HG03135 (cell line): ENCODE results near the gene HPSE2.

Source experiments
- ATAC-seq: cut with Tn5 transposase; IDR thresholded peaks from one replicate; pipeline ENCODE4 v1.9.1; 2021; ENCODE audit warnings: mild to moderate bottlenecking, moderate library complexity; ENCODE audit not compliant: unreplicated experiment

Gene HPSE2

GRCh38 chr10:98858525-98858924 lies 377.1 kb downstream of the HPSE2 start:
- ATAC-seq, result no peak

GRCh38 chr10:98855403-98856189 lies 380.1 kb downstream of the HPSE2 start:
- no peak for ATAC-seq

- ATAC-seq, result no peak
Measured at GRCh38 chr10:98852686-98853085, 383.0 kb downstream of the HPSE2 start.

GRCh38 chr10:98848361-98848760 lies 387.3 kb downstream of the HPSE2 start:
- ATAC-seq, result no peak

GRCh38 chr10:98846787-98847186 lies 388.9 kb downstream of the HPSE2 start:
- no peak for ATAC-seq

- ATAC-seq, result no peak
Measured at GRCh38 chr10:98833542-98833941, 402.1 kb downstream of the HPSE2 start.

GRCh38 chr10:98832738-98833137 lies 402.9 kb downstream of the HPSE2 start:
- no peak for ATAC-seq

GRCh38 chr10:98832196-98832595 lies 403.5 kb downstream of the HPSE2 start:
- ATAC-seq, result no peak

- no peak for ATAC-seq
Measured at GRCh38 chr10:98831391-98831790, 404.3 kb downstream of the HPSE2 start.

GRCh38 chr10:98825741-98826140 lies 409.9 kb downstream of the HPSE2 start:
- ATAC-seq, result no peak

GRCh38 chr10:98817396-98817795 lies 418.3 kb downstream of the HPSE2 start:
- no peak for ATAC-seq

- ATAC-seq, result no peak
Measured at GRCh38 chr10:98815039-98815885, 420.4 kb downstream of the HPSE2 start.

- no peak for ATAC-seq
Measured at GRCh38 chr10:98814470-98814869, 421.2 kb downstream of the HPSE2 start.

GRCh38 chr10:98808282-98808892 lies 427.3 kb downstream of the HPSE2 start:
- ATAC-seq, result no peak

- no peak for ATAC-seq
Measured at GRCh38 chr10:98800263-98800662, 435.4 kb downstream of the HPSE2 start.

- ATAC-seq, result no peak
Measured at GRCh38 chr10:98795467-98795866, 440.2 kb downstream of the HPSE2 start.

- no peak for ATAC-seq
Measured at GRCh38 chr10:98790817-98791216, 444.8 kb downstream of the HPSE2 start.

- ATAC-seq, result no peak
Measured at GRCh38 chr10:98778277-98778759, 457.3 kb downstream of the HPSE2 start.

- no peak for ATAC-seq
Measured at GRCh38 chr10:98758463-98758862, 477.2 kb downstream of the HPSE2 start.

- ATAC-seq, result no peak
Measured at GRCh38 chr10:98748298-98748697, 487.4 kb downstream of the HPSE2 start.

- no peak for ATAC-seq
Measured at GRCh38 chr10:98745645-98746044, 490.0 kb downstream of the HPSE2 start.
